ENCODE data around the gene EIPR1. TPM values are rescaled to one million over a fixed set of nuclear protein-coding genes. Genes with fewer than 3 reads are reported as not detected.

The EIPR1 gene
- total and polyA plus RNA-seq, 2 of the 4 experiments (the other 2 are of a cell fraction): 46.5 to 67.4 TPM

DNA sequence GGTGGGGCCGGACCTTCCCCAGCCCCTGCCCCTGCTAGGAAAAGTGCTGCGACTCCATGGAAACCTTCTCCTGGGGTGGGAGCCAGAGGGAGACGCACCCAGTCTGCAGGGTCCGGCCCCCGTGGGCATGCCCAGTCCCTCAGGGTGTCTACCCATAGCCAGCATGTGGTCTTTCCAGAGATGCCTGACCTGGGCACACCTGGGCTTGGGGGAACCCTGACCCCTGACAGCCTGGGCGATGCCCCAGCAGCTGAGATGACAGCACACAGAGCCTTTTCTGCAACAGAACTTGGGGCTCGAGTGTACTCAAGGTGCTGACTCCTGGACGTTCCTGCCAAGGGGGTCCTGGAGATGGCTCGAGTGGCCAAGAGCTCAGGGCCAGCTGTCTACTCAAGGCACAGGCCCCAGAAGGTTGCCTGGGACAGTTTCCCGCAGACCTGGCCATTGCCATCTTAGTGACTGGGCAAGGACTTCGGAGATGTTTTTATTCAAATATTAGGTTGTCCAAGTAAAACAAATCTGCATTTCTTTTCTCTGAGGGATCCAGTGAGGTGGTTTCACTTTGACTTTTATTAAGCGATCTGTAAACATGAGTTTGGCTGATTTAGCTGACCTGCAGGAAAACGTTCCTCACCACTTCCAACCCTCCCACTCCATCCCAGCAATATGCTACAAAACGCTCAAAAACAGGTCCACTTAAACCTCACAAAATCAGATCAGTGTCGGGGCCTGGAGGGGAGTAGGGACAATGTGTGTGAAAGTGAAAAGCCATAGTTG is 228.0 kb downstream of the EIPR1 start:
- intact Hi-C loops (cut with micrococcal nuclease): no loop called here
- H2BK5ac ChIP-seq (ENCODE audit: low read depth, low read length, poor library complexity, severe bottlenecking): no peak overlapping the region
- H3K4me1 ChIP-seq (ENCODE audit: control insufficient read depth, insufficient read depth, low read length): no peaks in the 10 kb centered on the region
- H4K8ac ChIP-seq (ENCODE audit: low read depth in 2 of 2, low read length in 2 of 2): no peak overlapping the region
- no peaks in the 10 kb centered on the region for H3K79me1 ChIP-seq (ENCODE audit: low read depth in 1 of 2, low read length in 2 of 2)
- no peaks in the 10 kb centered on the region for H3K36me3 ChIP-seq (ENCODE audit: control insufficient read depth, insufficient read depth, low read length)
- ChIA-PET POLR2A (ENCODE audit: unreplicated experiment) (no interaction called here), CTCF (no interaction called here)
- no peak overlapping the region for H3K18ac ChIP-seq (ENCODE audit: low read depth, low read length)
- no peak for ATAC-seq (ENCODE audit: low read depth)
- no peak overlapping the region for H4K91ac ChIP-seq (ENCODE audit: insufficient read depth, low read depth, low read length)
- no TSS peak for BruUV-seq (replicated peaks)
- H3K27me3 ChIP-seq (ENCODE audit: control insufficient read depth, insufficient read depth, low read length): no peaks in the 10 kb centered on the region
- no peak overlapping the region for H3K9ac ChIP-seq (ENCODE audit: low read depth, low read length)
- H2BK120ac ChIP-seq (ENCODE audit: low read depth, low read length): no peak overlapping the region
- 74% methylated on average over 5 of the region's 15 CpGs; no CpG with 5 or more reads in 1 of the 2 experiments for WGBS, 2 experiments (ENCODE audit: extremely low coverage in 2 of 2, insufficient read length in 1 of 2)
- H2BK20ac ChIP-seq (ENCODE audit: low read depth, low read length): no peak overlapping the region
- H4K20me1 ChIP-seq (ENCODE audit: insufficient read depth, low read length): no peaks in the 10 kb centered on the region
- DNase-seq: no peak
- H3K27ac ChIP-seq (ENCODE audit: insufficient read depth, low read length): no peak overlapping the region
- no peak overlapping the region for H2BK15ac ChIP-seq (ENCODE audit: low read depth, low read length)
- no peak overlapping the region for H3K4me3 ChIP-seq (ENCODE audit: insufficient read depth, low read depth, low read length)
- H2AK9ac ChIP-seq (replicated peaks; ENCODE audit: low read depth, low read length, poor library complexity): no peak overlapping the region
- H2AFZ ChIP-seq (replicated peaks; ENCODE audit: low read length, poor library complexity): no peak overlapping the region
- no peak overlapping the region for H3K56ac ChIP-seq (ENCODE audit: extremely low read depth, insufficient read depth, low read length)
- dilution Hi-C loops (cut with HindIII; ENCODE audit: low sequenced_read_pairs, unreplicated experiment): no loop called here
- no peak overlapping the region for H3K14ac ChIP-seq (replicated peaks; ENCODE audit: low read depth, low read length)
- no peak overlapping the region for H3K23ac ChIP-seq (ENCODE audit: low read depth, low read length)
- no peak overlapping the region for H3K4ac ChIP-seq (ENCODE audit: low read depth, low read length)
- TF ChIP-seq MAZ (IDR thresholded peaks at IDR 0.05; ENCODE audit: borderline replicate concordance, low read depth, low read length) (no peak), RAD21 (IDR thresholded peaks at IDR 0.05; ENCODE audit: low read length) (no peak), FOS (IDR thresholded peaks at IDR 0.05; ENCODE audit: low read depth, low read length) (no peak), CEBPB (IDR thresholded peaks at IDR 0.05; ENCODE audit: low read depth, low read length) (no peak), RFX5 (IDR thresholded peaks at IDR 0.05; ENCODE audit: low read depth, low read length) (no peak), RCOR1 (IDR thresholded peaks at IDR 0.05; ENCODE audit: insufficient replicate concordance, low read length) (no peak), SMC3 (IDR thresholded peaks at IDR 0.05; ENCODE audit: low read depth, low read length) (no peak)
- TF ChIP-seq, protein P1, sequence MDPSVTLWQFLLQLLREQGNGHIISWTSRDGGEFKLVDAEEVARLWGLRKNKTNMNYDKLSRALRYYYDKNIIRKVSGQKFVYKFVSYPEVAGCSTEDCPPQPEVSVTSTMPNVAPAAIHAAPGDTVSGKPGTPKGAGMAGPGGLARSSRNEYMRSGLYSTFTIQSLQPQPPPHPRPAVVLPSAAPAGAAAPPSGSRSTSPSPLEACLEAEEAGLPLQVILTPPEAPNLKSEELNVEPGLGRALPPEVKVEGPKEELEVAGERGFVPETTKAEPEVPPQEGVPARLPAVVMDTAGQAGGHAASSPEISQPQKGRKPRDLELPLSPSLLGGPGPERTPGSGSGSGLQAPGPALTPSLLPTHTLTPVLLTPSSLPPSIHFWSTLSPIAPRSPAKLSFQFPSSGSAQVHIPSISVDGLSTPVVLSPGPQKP (IDR thresholded peaks at IDR 0.05; ENCODE audit: borderline replicate concordance, low read depth, low read length): no peak
- H3K4me2 ChIP-seq (ENCODE audit: low read depth, low read length): no peak overlapping the region
- no peak overlapping the region for H4K5ac ChIP-seq (ENCODE audit: low read depth, low read length)
- H3K9me1 ChIP-seq (ENCODE audit: insufficient read depth, low read length): no peaks in the 10 kb centered on the region
- H3K9me3 ChIP-seq (ENCODE audit: control insufficient read depth, insufficient read depth, low read length): no peaks in the 10 kb centered on the region
- in situ Hi-C loops (cut with MboI; ENCODE audit: low sequenced_read_pairs): no loop called here
- no peak overlapping the region for H2AK5ac ChIP-seq (ENCODE audit: low read depth, low read length)

Measured in IMR-90 (cell line).